Endothelial cell of hepatic sinusoid (primary cell): ENCODE results near the gene MORF4L1.
"Not testable (repeated sequence)": the region's sequence is repeated elsewhere in the genome, so short reads cannot be mapped to it uniquely, and the experiment has no call there.

Experiments used
- in situ Hi-C: cut with HindIII; loops from 2 replicates; pipeline ENCODE4 v1.10.0; 2017; ENCODE audit warnings: low sequenced_read_pairs

The MORF4L1 gene

DNA sequence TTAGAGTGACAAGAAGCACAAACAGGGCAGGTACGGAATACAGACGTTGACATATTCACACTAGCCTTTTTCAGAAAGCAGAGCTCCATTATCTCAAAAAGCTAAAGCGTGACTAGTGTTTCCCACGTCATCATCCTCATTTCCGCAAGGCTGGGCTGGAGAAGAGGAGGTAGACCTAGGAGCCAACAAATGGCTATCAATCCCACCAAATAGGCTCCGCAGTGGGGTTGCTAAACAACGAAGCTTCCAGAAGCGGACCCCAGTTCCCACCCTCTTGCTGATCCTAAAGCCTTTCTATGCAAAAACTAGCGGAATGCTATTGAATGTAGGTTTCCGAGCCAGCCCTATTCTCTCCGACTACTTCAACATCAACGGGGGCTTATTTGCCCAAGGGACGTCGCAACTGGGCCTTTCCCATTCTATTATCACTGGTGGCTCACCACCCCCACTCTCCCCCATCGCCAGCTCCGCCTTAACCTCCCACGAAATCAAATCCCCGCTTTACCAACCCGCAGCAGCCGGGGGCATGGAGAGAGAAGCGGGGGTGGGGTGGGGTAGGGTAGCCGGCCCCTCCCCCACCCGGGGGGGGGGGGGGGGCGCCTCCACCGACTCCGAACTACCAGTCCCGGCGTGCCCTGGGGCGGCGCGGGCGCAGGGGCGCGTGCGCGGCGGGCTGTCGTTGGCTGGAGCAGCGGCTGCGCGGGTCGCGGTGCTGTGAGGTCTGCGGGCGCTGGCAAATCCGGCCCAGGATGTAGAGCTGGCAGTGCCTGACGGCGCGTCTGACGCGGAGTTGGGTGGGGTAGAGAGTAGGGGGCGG, at the start of gene MORF4L1:
TSS of gene MORF4L1 (plus strand) at position 736 of the 817 bp plus-strand sequence. CDS start 128 bp downstream, outside the sequence.
- in situ Hi-C loops, result no loop called here

DNA sequence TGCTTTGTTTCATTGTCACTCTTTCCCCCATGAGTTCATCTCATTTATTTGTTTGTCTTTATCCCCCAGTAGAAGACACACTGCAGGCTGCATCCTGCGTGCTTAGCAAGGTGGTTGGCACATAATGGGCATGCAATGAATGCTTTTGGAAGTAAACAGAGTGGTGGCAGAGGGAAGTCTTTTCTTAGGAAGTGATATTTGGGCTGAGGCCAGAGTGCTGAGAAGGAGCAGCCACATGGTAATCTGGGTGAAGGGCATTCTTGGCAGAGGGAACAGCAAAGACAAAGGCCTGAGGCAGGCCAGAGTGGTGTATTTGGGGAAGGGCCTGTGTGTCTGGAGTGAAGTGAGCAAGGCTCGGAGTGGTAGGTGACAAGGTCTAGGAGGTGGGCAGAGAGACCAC, 43.8 kb upstream of the MORF4L1 start:
- in situ Hi-C loops, result no loop called here

DNA sequence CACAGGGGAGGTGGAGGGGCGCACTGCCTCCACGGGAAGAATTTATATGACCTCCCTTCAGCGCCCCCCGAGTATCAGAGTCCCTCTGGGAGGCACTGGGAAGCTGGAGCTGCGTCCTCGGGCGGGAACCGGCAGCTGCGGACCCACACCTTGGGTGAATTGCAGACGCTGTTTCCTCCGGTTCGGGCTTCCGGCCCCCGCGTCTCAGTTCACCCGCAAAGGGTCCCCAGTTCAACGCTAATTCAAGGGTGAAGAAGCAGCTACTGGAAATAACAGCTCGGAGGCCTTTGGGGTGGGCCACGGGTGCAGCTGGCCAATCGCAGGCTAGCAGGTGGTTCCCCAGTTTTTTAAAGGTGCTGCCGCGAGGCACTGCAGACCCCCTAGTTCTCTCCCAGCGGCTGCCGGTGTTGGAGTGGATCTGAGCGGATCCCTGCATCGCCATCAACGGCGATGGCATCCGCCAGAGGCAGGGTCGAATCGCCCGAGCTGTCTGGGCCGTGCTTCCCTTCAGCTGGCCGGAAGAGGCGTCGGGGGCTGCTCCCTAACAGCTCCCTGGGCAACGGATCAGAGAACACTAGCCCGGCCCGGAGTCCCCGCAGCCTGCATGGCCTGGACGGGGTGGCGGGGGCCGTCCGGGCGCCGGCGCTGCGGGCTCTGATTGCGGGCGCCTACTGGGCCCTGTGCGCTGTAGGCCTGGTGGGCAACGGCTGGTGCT, 42.0 kb upstream of the MORF4L1 start:
- in situ Hi-C loops, result no loop called here

GRCh38 chr15:78831229-78832207, 41.2 kb upstream of the MORF4L1 start:
- in situ Hi-C loops, result no loop called here

DNA sequence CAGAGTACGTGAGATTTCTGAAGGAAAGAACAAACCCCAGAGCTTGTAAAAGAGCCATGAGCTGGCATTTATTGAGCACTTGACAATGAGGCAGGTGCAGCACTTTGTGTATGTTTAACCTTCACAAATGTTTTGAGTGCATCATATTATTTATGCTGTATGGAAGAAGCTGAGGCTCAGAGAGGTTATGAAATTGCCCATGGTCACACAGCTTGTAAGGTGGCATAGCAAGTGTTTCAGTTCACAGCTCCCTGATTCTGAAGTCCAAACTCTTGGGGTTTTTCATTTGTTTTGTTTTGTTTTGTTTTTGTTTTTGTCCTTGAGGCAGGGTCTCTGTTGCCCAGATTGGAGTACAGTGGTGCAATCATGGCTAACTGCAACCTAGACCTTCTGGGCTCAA, 36.4 kb upstream of the MORF4L1 start:
- in situ Hi-C loops, result no loop called here

- in situ Hi-C loops, result no loop called here
Observed at GRCh38 chr15:78837131-78837530, 35.6 kb upstream of the MORF4L1 start.

GRCh38 chr15:78837543-78837942, 35.1 kb upstream of the MORF4L1 start:
- in situ Hi-C loops, result no loop called here

- in situ Hi-C loops, result no loop called here
Observed at GRCh38 chr15:78838489-78838888, 34.2 kb upstream of the MORF4L1 start.

GRCh38 chr15:78839151-78839550, 33.5 kb upstream of the MORF4L1 start:
- in situ Hi-C loops, result not testable (repeated sequence)

DNA sequence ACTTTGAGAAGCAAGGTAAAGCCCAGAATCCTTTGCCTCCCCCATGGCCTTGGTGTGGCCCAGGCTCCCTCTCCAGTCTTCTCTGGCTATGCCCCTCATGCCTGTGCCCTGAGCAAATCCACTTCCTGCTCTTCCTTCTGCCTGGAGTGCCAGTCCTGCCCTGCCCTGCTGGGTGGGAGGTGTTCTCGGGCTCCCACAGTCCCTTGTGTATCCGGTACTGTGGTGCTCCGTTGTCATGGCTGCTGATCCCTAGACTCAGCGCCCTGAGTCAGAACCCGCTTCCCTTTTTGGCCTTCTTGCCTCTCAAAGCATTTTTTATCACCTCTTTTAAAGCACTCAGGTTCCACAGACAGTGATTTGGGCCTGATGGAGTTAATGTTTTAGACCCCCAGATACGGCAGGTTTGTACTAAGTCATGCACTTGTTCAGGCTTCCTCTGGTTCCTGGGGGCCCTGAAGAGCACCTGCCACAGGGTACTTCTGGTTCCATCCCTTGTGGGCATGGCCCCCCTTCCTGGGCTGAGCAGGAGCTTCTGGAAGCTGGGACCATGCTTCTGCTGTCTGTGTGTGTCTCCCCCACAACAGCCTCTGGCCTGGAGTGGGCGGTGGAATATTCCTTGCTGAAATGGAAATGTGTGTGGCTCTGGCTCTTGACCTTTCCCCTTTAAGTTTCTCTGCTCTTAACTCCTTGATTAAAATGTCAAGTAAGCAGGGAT, 31.9 kb upstream of the MORF4L1 start:
- in situ Hi-C loops, result no loop called here

GRCh38 chr15:78841376-78841706, 31.3 kb upstream of the MORF4L1 start:
- in situ Hi-C loops, result no loop called here

DNA sequence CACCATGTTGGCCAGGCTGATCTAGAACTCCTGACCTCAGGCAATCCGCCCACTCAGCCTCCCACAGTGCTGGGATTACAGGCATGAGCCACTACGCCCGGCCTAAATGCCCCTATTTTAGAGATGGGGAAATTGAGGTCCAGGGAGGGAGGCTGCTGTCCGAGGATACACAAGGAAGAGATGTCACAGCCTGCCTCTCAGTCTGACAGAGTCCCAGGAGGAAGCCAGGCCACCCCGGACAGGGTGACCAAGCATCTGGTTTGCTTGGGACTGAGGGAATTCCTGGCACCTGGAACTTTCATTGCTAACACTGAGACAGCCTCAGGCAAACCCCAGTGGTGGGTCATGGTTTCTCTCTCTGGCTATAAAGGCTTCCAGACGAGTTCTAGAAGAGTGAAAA, 30.8 kb upstream of the MORF4L1 start:
- in situ Hi-C loops, result no loop called here

GRCh38 chr15:78842519-78842918, 30.2 kb upstream of the MORF4L1 start:
- in situ Hi-C loops, result no loop called here

GRCh38 chr15:78846906-78847305, 25.8 kb upstream of the MORF4L1 start:
- in situ Hi-C loops, result not testable (repeated sequence)

- in situ Hi-C loops, result not testable (repeated sequence)
Observed at GRCh38 chr15:78847387-78847906, 25.2 kb upstream of the MORF4L1 start.

GRCh38 chr15:78850352-78850751, 22.3 kb upstream of the MORF4L1 start:
- in situ Hi-C loops, result no loop called here

GRCh38 chr15:78850941-78851755, 21.5 kb upstream of the MORF4L1 start:
- in situ Hi-C loops, result no loop called here

DNA sequence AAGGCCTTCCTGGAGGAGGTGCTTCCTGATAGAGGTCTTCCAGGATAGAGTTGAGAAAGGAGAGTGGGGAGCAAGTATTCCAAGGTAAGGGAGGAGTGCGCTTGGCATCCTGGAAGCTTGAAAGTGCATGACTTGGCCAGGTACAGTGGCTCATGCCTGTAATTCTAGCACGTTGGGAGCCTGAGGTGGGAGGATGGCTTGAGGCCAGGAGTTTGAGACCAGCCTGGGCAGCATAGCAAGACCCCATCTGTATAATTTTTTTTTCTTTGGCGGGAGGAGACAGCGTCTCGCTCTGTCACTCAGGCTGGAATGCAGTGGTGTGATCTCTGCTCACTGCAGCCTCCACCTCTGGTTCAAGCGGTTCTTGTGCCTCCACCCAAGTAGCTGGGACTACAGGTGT, 19.2 kb upstream of the MORF4L1 start:
- in situ Hi-C loops, result no loop called here

DNA sequence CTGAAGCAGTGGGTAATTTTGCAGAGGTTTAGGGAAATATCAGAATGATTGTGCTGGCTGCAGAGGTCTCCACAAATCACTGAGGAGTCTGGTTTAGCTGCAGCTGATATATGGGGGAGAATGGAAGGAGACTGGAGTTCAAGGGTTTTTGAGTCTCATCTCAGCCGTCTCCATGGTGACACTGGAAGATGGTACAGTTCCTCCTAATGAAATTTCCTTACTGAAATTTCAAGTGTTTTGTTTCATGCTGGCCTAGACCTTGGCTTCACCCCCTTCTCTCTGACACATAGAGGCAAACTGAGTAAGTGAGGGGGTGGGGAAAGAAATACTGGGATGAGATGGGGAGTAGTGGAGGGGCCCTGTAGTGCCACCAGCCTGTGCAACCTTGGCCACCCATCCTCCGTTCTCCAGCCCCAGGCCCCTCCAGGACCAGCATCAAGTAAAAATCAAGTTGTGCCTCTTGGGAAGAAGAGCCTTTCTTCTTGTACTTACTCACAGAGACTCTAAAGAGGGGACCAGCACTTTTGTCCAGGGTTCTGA, 17.8 kb upstream of the MORF4L1 start:
- in situ Hi-C loops, result no loop called here
